ENCODE measurements around the gene HES2. TPM values are rescaled to one million over a fixed set of nuclear protein-coding genes. Genes with fewer than 3 reads are reported as not detected.
"Not testable (repeated sequence)": the region's sequence is repeated elsewhere in the genome, so short reads cannot be mapped to it uniquely, and the experiment has no call there.

The HES2 gene
- total RNA-seq, 1 donor from 2014 or later, result 44.7 TPM

GRCh38 chr1:6447016-6447817, 27.5 kb upstream of the HES2 start:
- TF ChIP-seq POLR2AphosphoS5 (IDR thresholded peaks at IDR 0.05; ENCODE audit: insufficient read depth in 1 of 2, low read depth in 1 of 2) (no peak), POLR2A (IDR thresholded peaks at IDR 0.05) (no peak), CTCF (IDR thresholded peaks at IDR 0.05) (no peak)
- DNase-seq (ENCODE audit: extremely low spot score in 2 of 2), result no peak
- Histone ChIP-seq H3K9me3 (no peaks in the 10 kb centered on the region), H3K4me3 (peak overlapping the region in 1 of 2 donors; percentile 7), H3K27ac (no peak overlapping the region), H3K4me1 (peaks cover 18% of the 10 kb centered on the region), H3K36me3 (no peaks in the 10 kb centered on the region), H3K27me3 (peaks cover 6% of the 10 kb centered on the region)
- intact Hi-C loops (cut with DNase I), result no loop called here

- Histone ChIP-seq H3K4me3 (no peak overlapping the region), H3K9me3 (no peaks in the 10 kb centered on the region), H3K27ac (no peak overlapping the region), H3K4me1 (peaks cover 18% of the 10 kb centered on the region), H3K27me3 (peaks cover 6% of the 10 kb centered on the region), H3K36me3 (no peaks in the 10 kb centered on the region)
- DNase-seq (ENCODE audit: extremely low spot score in 2 of 2), result no peak
- no peak for TF ChIP-seq POLR2AphosphoS5 (IDR thresholded peaks at IDR 0.05; ENCODE audit: insufficient read depth in 1 of 2, low read depth in 1 of 2)
- no peak for TF ChIP-seq POLR2A (IDR thresholded peaks at IDR 0.05)
- TF ChIP-seq CTCF (IDR thresholded peaks at IDR 0.05), result no peak
- intact Hi-C loops (cut with DNase I), result no loop called here
These were observed 26.9 kb upstream of the HES2 start for GRCh38 chr1:6446665-6447015.

GRCh38 chr1:6445929-6446328, 26.2 kb upstream of the HES2 start:
- H3K27me3 ChIP-seq; DNase-seq (ENCODE audit: extremely low spot score in 2 of 2); H3K4me3 ChIP-seq; H3K27ac ChIP-seq; intact Hi-C loops (cut with DNase I); H3K9me3 ChIP-seq; H3K36me3 ChIP-seq: not testable (repeated sequence)
- H3K4me1 ChIP-seq, result peaks cover 18% of the 10 kb centered on the region

DNA sequence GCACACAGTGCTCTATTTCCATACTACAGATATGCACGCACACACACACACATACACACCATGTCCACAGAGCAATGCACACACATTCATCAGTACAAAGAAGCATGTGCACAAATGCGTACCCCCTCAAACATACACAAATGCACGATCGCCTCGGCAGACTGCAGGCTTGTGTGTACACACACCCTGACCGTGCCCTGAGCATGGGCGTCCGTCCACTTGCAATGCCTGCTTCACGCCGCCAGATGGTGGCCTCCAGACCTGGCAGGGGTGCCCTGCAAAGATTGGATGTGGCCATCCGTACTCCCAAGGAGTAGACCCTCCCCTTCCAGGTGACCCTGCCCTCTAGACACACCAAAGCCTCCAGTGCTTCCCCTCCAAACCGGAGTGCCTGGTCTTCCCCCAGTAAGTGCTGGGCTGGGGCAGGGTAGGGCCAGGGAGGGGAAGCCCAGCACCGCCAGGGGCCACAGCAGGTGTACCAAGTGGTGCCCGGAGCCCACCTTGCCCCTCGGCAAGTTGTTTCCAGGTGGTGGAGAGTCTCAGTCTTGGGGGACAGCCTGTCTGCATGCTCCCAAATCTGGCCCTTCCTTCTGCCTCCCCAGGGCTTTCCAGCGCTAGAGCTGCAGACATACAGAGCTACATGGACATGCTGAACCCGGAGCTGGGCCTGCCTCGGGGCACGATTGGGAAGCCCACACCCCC, 25.5 kb upstream of the HES2 start:
- TF ChIP-seq POLR2AphosphoS5 (IDR thresholded peaks at IDR 0.05; ENCODE audit: insufficient read depth in 1 of 2, low read depth in 1 of 2), result no peak
- peak in 1 of 3 experiments; percentile 16 for TF ChIP-seq CTCF (IDR thresholded peaks at IDR 0.05)
- Histone ChIP-seq H3K4me1 (peaks cover 22% of the 10 kb centered on the region), H3K36me3 (no peaks in the 10 kb centered on the region), H3K27ac (no peak overlapping the region), H3K27me3 (peaks cover 6% of the 10 kb centered on the region), H3K4me3 (no peak overlapping the region), H3K9me3 (no peaks in the 10 kb centered on the region)
- intact Hi-C loops (cut with DNase I), result no loop called here
- DNase-seq (ENCODE audit: extremely low spot score in 2 of 2), result no peak

GRCh38 chr1:6444377-6444776, 24.7 kb upstream of the HES2 start:
- intact Hi-C loops (cut with DNase I), result no loop called here
- TF ChIP-seq CTCF (IDR thresholded peaks at IDR 0.05) (no peak), POLR2AphosphoS5 (IDR thresholded peaks at IDR 0.05; ENCODE audit: insufficient read depth in 1 of 2, low read depth in 1 of 2) (no peak), POLR2A (IDR thresholded peaks at IDR 0.05) (no peak)
- Histone ChIP-seq H3K27me3 (no peaks in the 10 kb centered on the region), H3K36me3 (no peaks in the 10 kb centered on the region), H3K4me1 (peaks cover 27% of the 10 kb centered on the region), H3K9me3 (no peaks in the 10 kb centered on the region), H3K4me3 (no peak overlapping the region), H3K27ac (no peak overlapping the region)
- no peak for DNase-seq (ENCODE audit: extremely low spot score in 2 of 2)

Measured in vagina (tissue), 2 donors.